CD14-positive monocyte (primary cell): ENCODE measurements around the gene NUP107. TPM values are rescaled to one million over a fixed set of nuclear protein-coding genes. Genes with fewer than 3 reads are reported as not detected.

Experiments
- DNase-seq, 3 donors: peaks; one replicate each; pipeline ENCODE4 v3.0.0-alpha.2; 2011 to 2022
- H2AFZ ChIP-seq: 2 replicates; pipeline ENCODE4 v1.6.0; 2012; ENCODE audit warnings: mild to moderate bottlenecking, low read depth, low read length, inconsistent platforms; ENCODE audit not compliant: insufficient read depth, poor library complexity, severe bottlenecking
- H3K27ac ChIP-seq, 2 donors: 1 replicate in 1 of 2; 2 replicates in 1 of 2; pipeline ENCODE4 v1.5.1; 2012 to 2013; ENCODE audit warnings: low read length in 2 of 2, control low read depth in 1 of 2, inconsistent platforms in 1 of 2, low read depth in 1 of 2, mild to moderate bottlenecking in 1 of 2
- H3K27me3 ChIP-seq, 2 donors: one replicate each; pipeline versions ENCODE4 v1.6.0 to v1.6.1; 2011 to 2013; ENCODE audit warnings: low read length in 2 of 2; ENCODE audit not compliant: control insufficient read depth in 2 of 2, insufficient read depth in 2 of 2
- H3K36me3 ChIP-seq, 2 donors: replicated peaks in 1 of 2; 1 replicate in 1 of 2; 2 replicates in 1 of 2; pipeline versions ENCODE4 v1.5.1 to v1.6.1; 2012 to 2013; ENCODE audit warnings: low read length in 2 of 2, control low read depth in 1 of 2, inconsistent platforms in 1 of 2, mild to moderate bottlenecking in 1 of 2; ENCODE audit not compliant: insufficient read depth in 2 of 2, control insufficient read depth in 1 of 2
- H3K4me1 ChIP-seq, 2 donors: 1 replicate in 1 of 2; 2 replicates in 1 of 2; pipeline versions ENCODE4 v1.5.1 to v1.6.1; 2012 to 2013; ENCODE audit warnings: low read length in 2 of 2, control low read depth in 1 of 2, inconsistent platforms in 1 of 2, mild to moderate bottlenecking in 1 of 2, moderate library complexity in 1 of 2; ENCODE audit not compliant: insufficient read depth in 2 of 2, control insufficient read depth in 1 of 2
- H3K4me2 ChIP-seq: replicated peaks from 2 replicates; pipeline ENCODE3; 2012; ENCODE audit warnings: low read length, moderate library complexity, mild to moderate bottlenecking; ENCODE audit not compliant: poor library complexity, severe bottlenecking; ENCODE audit errors: extremely low read depth
- H3K4me3 ChIP-seq, 3 experiments: fragments of 200-600 bp in 1 of 3; sonication (generic) in 1 of 3; replicated peaks in 1 of 3; 1 replicate in 2 of 3; 2 replicates in 1 of 3; pipeline ENCODE4 v1.5.1; 2011 to 2013; ENCODE audit warnings: low read length in 3 of 3, mild to moderate bottlenecking in 3 of 3, control low read depth in 2 of 3, low read depth in 2 of 3, inconsistent platforms in 1 of 3, moderate library complexity in 1 of 3
- H3K79me2 ChIP-seq: 2 replicates; pipeline ENCODE4 v1.6.0; 2012; ENCODE audit warnings: mild to moderate bottlenecking, control low read depth, inconsistent platforms, low read length, moderate library complexity; ENCODE audit not compliant: insufficient read depth
- H3K9ac ChIP-seq: 2 replicates; pipeline ENCODE4 v1.6.0; 2017; ENCODE audit warnings: low read length, mild to moderate bottlenecking; ENCODE audit not compliant: insufficient read depth, poor library complexity, severe bottlenecking
- H3K9me3 ChIP-seq, 2 donors: replicated peaks in 1 of 2; 1 replicate in 1 of 2; 2 replicates in 1 of 2; pipeline versions ENCODE4 v1.5.1 to v1.6.1; 2012 to 2013; ENCODE audit warnings: low read length in 2 of 2, control low read depth in 1 of 2; ENCODE audit not compliant: control insufficient read depth in 1 of 2, insufficient read depth in 1 of 2
- H4K20me1 ChIP-seq: 2 replicates; pipeline ENCODE4 v1.6.0; 2012; ENCODE audit warnings: mild to moderate bottlenecking, low read length, control low read depth, moderate library complexity; ENCODE audit not compliant: insufficient read depth
- H3K27ac Mint-ChIP-seq, 7 donors: one replicate each; pipeline ENCODE4 v1.8.0; 2020; ENCODE audit warnings: mild to moderate bottlenecking in 7 of 7, mixed read lengths in 7 of 7, moderate library complexity in 6 of 7, inconsistent platforms in 2 of 7
- H3K27me3 Mint-ChIP-seq, 3 donors: one replicate each; pipeline ENCODE4 v1.8.0; 2021 to 2022; ENCODE audit warnings: low read depth in 3 of 3, mild to moderate bottlenecking in 3 of 3, mixed read lengths in 3 of 3, moderate library complexity in 3 of 3, inconsistent platforms in 1 of 3
- H3K36me3 Mint-ChIP-seq, 2 donors: one replicate each; pipeline ENCODE4 v1.8.0; 2020; ENCODE audit warnings: mixed read lengths in 2 of 2, inconsistent platforms in 1 of 2, mild to moderate bottlenecking in 1 of 2
- H3K4me1 Mint-ChIP-seq: one replicate; pipeline ENCODE4 v1.8.0; 2020; ENCODE audit warnings: mild to moderate bottlenecking, mixed read lengths
- H3K4me3 Mint-ChIP-seq, 2 donors: one replicate each; pipeline ENCODE4 v1.8.0; 2020; ENCODE audit warnings: mild to moderate bottlenecking in 2 of 2, mixed read lengths in 2 of 2, moderate library complexity in 1 of 2
- H3K9me3 Mint-ChIP-seq, 7 donors: one replicate each; pipeline ENCODE4 v1.8.0; 2020 to 2022; ENCODE audit warnings: mixed read lengths in 7 of 7, mild to moderate bottlenecking in 6 of 7, moderate library complexity in 6 of 7, inconsistent platforms in 2 of 7
- WGBS: methylation state at CpG from one replicate; pipeline ENCODE4 v1.1.5; 2013; ENCODE audit warnings: missing lambda C conversion rate; ENCODE audit not compliant: insufficient coverage; 5-methylcytosine and 5-hydroxymethylcytosine counted together
- intact Hi-C, 2 donors: fragments of 100-400 bp; cut with micrococcal nuclease; formaldehyde crosslinking; loops; one replicate each; pipeline versions ENCODE4 v1.15.0 to v1.15.1; 2023
- polyA plus RNA-seq, 3 donors: library from polyadenylated mRNA; depleted of rRNA in 1 of 3; unstranded in 2 of 3; stranded (reverse) in 1 of 3; fragments of 300-500 nt in 2 of 3; fragments of >200 nt in 1 of 3; fragmentation: Illumina TruSeq in 2 of 3; gene quantifications; 1 replicate in 2 of 3; 2 replicates in 1 of 3; pipeline ENCODE4 v1.2.3, GENCODE V29; 2012 to 2021
- TF ChIP-seq, protein P1 (sequence below): fragments of 200-600 bp; IDR thresholded peaks from one replicate; pipeline ENCODE4 v1.8.0; 2022; ENCODE audit warnings: antibody characterized with exemption, mild to moderate bottlenecking

Gene NUP107
- polyA plus RNA-seq, 3 donors: 6.7 to 20.5 (median 10.7) TPM

DNA sequence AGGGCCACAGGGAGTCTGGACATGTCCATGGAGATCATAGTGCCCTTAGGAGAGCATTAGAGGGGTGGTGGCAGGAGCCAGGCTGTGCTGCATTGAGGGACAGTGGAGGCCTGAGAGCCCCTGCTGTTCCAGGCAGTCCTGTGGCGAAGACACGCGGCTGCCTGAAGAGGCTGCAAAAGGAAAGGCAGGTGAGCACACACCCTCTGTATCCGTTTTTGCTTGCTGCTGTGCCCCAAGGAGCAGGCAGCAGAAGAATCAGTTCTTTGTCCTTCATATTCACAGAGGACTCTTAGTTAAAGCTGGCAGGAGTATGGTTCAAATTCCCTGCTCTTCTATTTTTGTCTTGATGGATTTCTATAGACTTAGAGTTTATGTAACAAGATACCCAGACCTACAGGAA is 63.7 kb downstream of the NUP107 start:
- Mint-ChIP-seq H3K27me3 (peaks cover 0 to 2% (median 0%) of the 10 kb centered on the region in 3 donors), H3K4me1 (peaks cover 25% of the 10 kb centered on the region), H3K4me3 (no peak overlapping the region), H3K9me3 (no peaks in the 10 kb centered on the region), H3K36me3 (peaks cover 37 to 44% of the 10 kb centered on the region in 2 donors), H3K27ac (no peak overlapping the region)
- Histone ChIP-seq H3K4me2 (no peak overlapping the region), H2AFZ (no peak overlapping the region), H3K27me3 (no peaks in the 10 kb centered on the region), H3K79me2 (peaks cover 5% of the 10 kb centered on the region), H3K27ac (no peak overlapping the region), H4K20me1 (no peaks in the 10 kb centered on the region), H3K9me3 (no peaks in the 10 kb centered on the region), H3K9ac (no peak overlapping the region), H3K4me1 (peaks cover 16 to 26% of the 10 kb centered on the region in 2 donors), H3K4me3 (no peak overlapping the region), H3K36me3 (peaks cover 18 to 52% of the 10 kb centered on the region in 2 donors)
- no peak for DNase-seq
- WGBS: 97% methylated on average over 4 of the region's 4 CpGs
- intact Hi-C loops: no loop called here
- TF ChIP-seq, protein P1, sequence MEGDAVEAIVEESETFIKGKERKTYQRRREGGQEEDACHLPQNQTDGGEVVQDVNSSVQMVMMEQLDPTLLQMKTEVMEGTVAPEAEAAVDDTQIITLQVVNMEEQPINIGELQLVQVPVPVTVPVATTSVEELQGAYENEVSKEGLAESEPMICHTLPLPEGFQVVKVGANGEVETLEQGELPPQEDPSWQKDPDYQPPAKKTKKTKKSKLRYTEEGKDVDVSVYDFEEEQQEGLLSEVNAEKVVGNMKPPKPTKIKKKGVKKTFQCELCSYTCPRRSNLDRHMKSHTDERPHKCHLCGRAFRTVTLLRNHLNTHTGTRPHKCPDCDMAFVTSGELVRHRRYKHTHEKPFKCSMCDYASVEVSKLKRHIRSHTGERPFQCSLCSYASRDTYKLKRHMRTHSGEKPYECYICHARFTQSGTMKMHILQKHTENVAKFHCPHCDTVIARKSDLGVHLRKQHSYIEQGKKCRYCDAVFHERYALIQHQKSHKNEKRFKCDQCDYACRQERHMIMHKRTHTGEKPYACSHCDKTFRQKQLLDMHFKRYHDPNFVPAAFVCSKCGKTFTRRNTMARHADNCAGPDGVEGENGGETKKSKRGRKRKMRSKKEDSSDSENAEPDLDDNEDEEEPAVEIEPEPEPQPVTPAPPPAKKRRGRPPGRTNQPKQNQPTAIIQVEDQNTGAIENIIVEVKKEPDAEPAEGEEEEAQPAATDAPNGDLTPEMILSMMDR: no peak

DNA sequence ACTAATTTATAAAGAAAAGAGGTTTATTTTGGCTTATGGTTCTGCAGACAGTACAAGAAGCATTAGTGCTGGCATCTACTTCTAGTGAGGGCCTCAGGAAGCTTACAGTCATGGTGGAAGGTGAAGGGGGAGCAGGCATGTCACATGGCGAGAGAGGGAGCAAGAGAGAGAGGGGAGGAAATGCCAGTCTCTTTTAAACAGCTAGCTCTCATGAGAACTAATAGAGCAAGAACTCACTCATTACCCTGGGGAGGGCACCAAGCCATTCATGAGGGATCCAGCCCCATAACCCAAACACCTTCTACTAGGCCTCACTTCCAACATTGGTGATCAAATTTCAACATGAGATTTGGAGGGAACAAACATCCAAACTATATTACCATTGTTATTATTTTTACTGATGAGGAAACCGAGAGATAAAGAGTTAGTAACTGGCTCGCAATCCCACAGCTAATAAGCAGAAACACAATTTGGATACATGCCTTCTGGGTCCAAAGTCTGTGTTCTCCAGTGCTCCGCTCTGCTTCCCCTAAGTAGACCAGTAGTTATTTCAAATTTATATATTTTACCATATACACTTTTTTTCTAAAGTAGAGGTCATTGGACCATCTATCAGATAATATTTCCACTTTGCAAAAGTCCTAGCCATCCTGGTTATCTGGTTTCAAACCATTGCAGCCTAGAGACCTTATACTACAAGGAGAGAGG is 68.9 kb downstream of the NUP107 start:
- Histone ChIP-seq H3K27me3 (no peaks in the 10 kb centered on the region), H3K4me3 (no peak overlapping the region), H3K79me2 (no peaks in the 10 kb centered on the region), H2AFZ (no peak overlapping the region), H3K9me3 (no peaks in the 10 kb centered on the region), H4K20me1 (no peaks in the 10 kb centered on the region), H3K4me1 (no peaks in the 10 kb centered on the region), H3K27ac (no peak overlapping the region), H3K4me2 (no peak overlapping the region), H3K36me3 (peaks cover 28 to 74% of the 10 kb centered on the region in 2 donors), H3K9ac (no peak overlapping the region)
- no peaks in the 10 kb centered on the region for H3K4me1 Mint-ChIP-seq
- peaks cover 55 to 81% of the 10 kb centered on the region in 2 donors for H3K36me3 Mint-ChIP-seq
- no peaks in the 10 kb centered on the region for H3K9me3 Mint-ChIP-seq
- H3K4me3 Mint-ChIP-seq: no peak overlapping the region
- intact Hi-C loops: no loop called here
- H3K27me3 Mint-ChIP-seq: peaks cover 0 to 2% (median 0%) of the 10 kb centered on the region in 3 donors
- whole genome bisulfite sequencing: no CpG with 5 or more reads among the region's 4 CpGs
- TF ChIP-seq, protein P1: no peak
- DNase-seq: no peak
- peak overlapping the region in 1 of 7 donors; percentile 58 for H3K27ac Mint-ChIP-seq
